Activated CD4-positive, alpha-beta T cell treated with anti-CD3 and anti-CD28 coated beads, Interleukin-2, Interleukin-4, amounts not matched to agents 100 ng/mL and 50 ng/mL, durations not matched to agents 16 hours and 8 hours (primary cell): ENCODE results near the gene SPCS3.
"Not testable (repeated sequence)": the region's sequence is repeated elsewhere in the genome, so short reads cannot be mapped to it uniquely, and the experiment has no call there.

Experiments
- DNase-seq: peaks from one replicate; pipeline ENCODE4 v3.0.0-alpha.2; 2020; ENCODE audit warnings: low spot score

SPCS3 gene

GRCh38 chr4:176346836-176347235 is 27.1 kb downstream of the SPCS3 start:
- not testable (repeated sequence) for DNase-seq

- DNase-seq = no peak
Observed at GRCh38 chr4:176350671-176351070, 30.9 kb downstream of the SPCS3 start.

GRCh38 chr4:176354884-176355283 is 35.1 kb downstream of the SPCS3 start:
- no peak for DNase-seq

- DNase-seq = no peak
Observed at GRCh38 chr4:176357359-176358082, 37.8 kb downstream of the SPCS3 start.

- no peak for DNase-seq
Observed at GRCh38 chr4:176358083-176358469, 38.3 kb downstream of the SPCS3 start.

GRCh38 chr4:176359590-176359989 is 39.8 kb downstream of the SPCS3 start:
- DNase-seq = no peak

- no peak for DNase-seq
Observed at GRCh38 chr4:176360446-176360845, 40.7 kb downstream of the SPCS3 start.

GRCh38 chr4:176363072-176363471 is 43.3 kb downstream of the SPCS3 start:
- no peak for DNase-seq

- DNase-seq = no peak
Observed at GRCh38 chr4:176367771-176368465, 48.2 kb downstream of the SPCS3 start.

- DNase-seq = peak; percentile 11
Observed at GRCh38 chr4:176376032-176376614, 56.4 kb downstream of the SPCS3 start.

- peak; percentile 11 for DNase-seq
Observed at GRCh38 chr4:176377780-176378179, 58.0 kb downstream of the SPCS3 start.

GRCh38 chr4:176380352-176381157 is 60.8 kb downstream of the SPCS3 start:
- DNase-seq = no peak
